ENCODE measurements around the gene PRSS16.

PRSS16 gene

GRCh38 chr6:27283279-27283678, 35.8 kb downstream of the PRSS16 start:
- Histone ChIP-seq H2AFZ (ENCODE audit: low read depth) (no peak overlapping the region), H3K4me1 (ENCODE audit: low read depth, poor library complexity, severe bottlenecking) (no peaks in the 10 kb centered on the region), H3K9ac (no peak overlapping the region), H3K27ac (no peak overlapping the region), H4K20me1 (ENCODE audit: insufficient read depth) (no peaks in the 10 kb centered on the region), H3K4me3 (IDR thresholded peaks at IDR 0.05; ENCODE audit: insufficient read depth, low read depth, low read length) (no peak overlapping the region), H3K4me2 (no peak overlapping the region), H3K27me3 (ENCODE audit: insufficient read depth, low read depth) (no peaks in the 10 kb centered on the region), H3K36me3 (ENCODE audit: insufficient read depth) (no peaks in the 10 kb centered on the region), H3K79me2 (ENCODE audit: insufficient read depth, low read depth) (no peaks in the 10 kb centered on the region)
- no peak for TF ChIP-seq CTCF (conservative IDR thresholded peaks at IDR 0.05; ENCODE audit: low read depth, low read length)

- Histone ChIP-seq H4K20me1 (ENCODE audit: insufficient read depth) (no peaks in the 10 kb centered on the region), H3K4me3 (IDR thresholded peaks at IDR 0.05; ENCODE audit: insufficient read depth, low read depth, low read length) (no peak overlapping the region), H3K79me2 (ENCODE audit: insufficient read depth, low read depth) (no peaks in the 10 kb centered on the region), H2AFZ (ENCODE audit: low read depth) (no peak overlapping the region), H3K4me1 (ENCODE audit: low read depth, poor library complexity, severe bottlenecking) (no peaks in the 10 kb centered on the region), H3K27ac (no peak overlapping the region), H3K27me3 (ENCODE audit: insufficient read depth, low read depth) (no peaks in the 10 kb centered on the region), H3K36me3 (ENCODE audit: insufficient read depth) (no peaks in the 10 kb centered on the region), H3K9ac (no peak overlapping the region), H3K4me2 (no peak overlapping the region)
- no peak for TF ChIP-seq CTCF (conservative IDR thresholded peaks at IDR 0.05; ENCODE audit: low read depth, low read length)
Measured at GRCh38 chr6:27286141-27286540, 38.6 kb downstream of the PRSS16 start.

- Histone ChIP-seq H3K4me2 (no peak overlapping the region), H3K27ac (no peak overlapping the region), H3K9ac (no peak overlapping the region), H3K4me3 (IDR thresholded peaks at IDR 0.05; ENCODE audit: insufficient read depth, low read depth, low read length) (no peak overlapping the region), H3K36me3 (ENCODE audit: insufficient read depth) (no peaks in the 10 kb centered on the region), H4K20me1 (ENCODE audit: insufficient read depth) (no peaks in the 10 kb centered on the region), H3K79me2 (ENCODE audit: insufficient read depth, low read depth) (no peaks in the 10 kb centered on the region), H2AFZ (ENCODE audit: low read depth) (no peak overlapping the region), H3K27me3 (ENCODE audit: insufficient read depth, low read depth) (no peaks in the 10 kb centered on the region), H3K4me1 (ENCODE audit: low read depth, poor library complexity, severe bottlenecking) (no peaks in the 10 kb centered on the region)
- TF ChIP-seq CTCF (conservative IDR thresholded peaks at IDR 0.05; ENCODE audit: low read depth, low read length) = no peak
Measured at GRCh38 chr6:27287751-27288135, 40.2 kb downstream of the PRSS16 start.

- Histone ChIP-seq H4K20me1 (ENCODE audit: insufficient read depth) (no peaks in the 10 kb centered on the region), H3K79me2 (ENCODE audit: insufficient read depth, low read depth) (no peaks in the 10 kb centered on the region), H2AFZ (ENCODE audit: low read depth) (no peak overlapping the region), H3K4me3 (IDR thresholded peaks at IDR 0.05; ENCODE audit: insufficient read depth, low read depth, low read length) (no peak overlapping the region), H3K27ac (no peak overlapping the region), H3K36me3 (ENCODE audit: insufficient read depth) (no peaks in the 10 kb centered on the region), H3K4me1 (ENCODE audit: low read depth, poor library complexity, severe bottlenecking) (no peaks in the 10 kb centered on the region), H3K4me2 (no peak overlapping the region), H3K9ac (no peak overlapping the region), H3K27me3 (ENCODE audit: insufficient read depth, low read depth) (no peaks in the 10 kb centered on the region)
- TF ChIP-seq CTCF (conservative IDR thresholded peaks at IDR 0.05; ENCODE audit: low read depth, low read length) = no peak
Measured at GRCh38 chr6:27288136-27289044, 40.9 kb downstream of the PRSS16 start.
